ENCODE results near the gene CERK.

- no peak for TF ChIP-seq CTCF (tag by site-specific recombination; IDR thresholded peaks at IDR 0.05)
- TF ChIP-seq, protein P1, sequence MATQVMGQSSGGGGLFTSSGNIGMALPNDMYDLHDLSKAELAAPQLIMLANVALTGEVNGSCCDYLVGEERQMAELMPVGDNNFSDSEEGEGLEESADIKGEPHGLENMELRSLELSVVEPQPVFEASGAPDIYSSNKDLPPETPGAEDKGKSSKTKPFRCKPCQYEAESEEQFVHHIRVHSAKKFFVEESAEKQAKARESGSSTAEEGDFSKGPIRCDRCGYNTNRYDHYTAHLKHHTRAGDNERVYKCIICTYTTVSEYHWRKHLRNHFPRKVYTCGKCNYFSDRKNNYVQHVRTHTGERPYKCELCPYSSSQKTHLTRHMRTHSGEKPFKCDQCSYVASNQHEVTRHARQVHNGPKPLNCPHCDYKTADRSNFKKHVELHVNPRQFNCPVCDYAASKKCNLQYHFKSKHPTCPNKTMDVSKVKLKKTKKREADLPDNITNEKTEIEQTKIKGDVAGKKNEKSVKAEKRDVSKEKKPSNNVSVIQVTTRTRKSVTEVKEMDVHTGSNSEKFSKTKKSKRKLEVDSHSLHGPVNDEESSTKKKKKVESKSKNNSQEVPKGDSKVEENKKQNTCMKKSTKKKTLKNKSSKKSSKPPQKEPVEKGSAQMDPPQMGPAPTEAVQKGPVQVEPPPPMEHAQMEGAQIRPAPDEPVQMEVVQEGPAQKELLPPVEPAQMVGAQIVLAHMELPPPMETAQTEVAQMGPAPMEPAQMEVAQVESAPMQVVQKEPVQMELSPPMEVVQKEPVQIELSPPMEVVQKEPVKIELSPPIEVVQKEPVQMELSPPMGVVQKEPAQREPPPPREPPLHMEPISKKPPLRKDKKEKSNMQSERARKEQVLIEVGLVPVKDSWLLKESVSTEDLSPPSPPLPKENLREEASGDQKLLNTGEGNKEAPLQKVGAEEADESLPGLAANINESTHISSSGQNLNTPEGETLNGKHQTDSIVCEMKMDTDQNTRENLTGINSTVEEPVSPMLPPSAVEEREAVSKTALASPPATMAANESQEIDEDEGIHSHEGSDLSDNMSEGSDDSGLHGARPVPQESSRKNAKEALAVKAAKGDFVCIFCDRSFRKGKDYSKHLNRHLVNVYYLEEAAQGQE (tag by site-specific recombination; IDR thresholded peaks at IDR 0.05) = no peak
- TF ChIP-seq, protein P2, sequence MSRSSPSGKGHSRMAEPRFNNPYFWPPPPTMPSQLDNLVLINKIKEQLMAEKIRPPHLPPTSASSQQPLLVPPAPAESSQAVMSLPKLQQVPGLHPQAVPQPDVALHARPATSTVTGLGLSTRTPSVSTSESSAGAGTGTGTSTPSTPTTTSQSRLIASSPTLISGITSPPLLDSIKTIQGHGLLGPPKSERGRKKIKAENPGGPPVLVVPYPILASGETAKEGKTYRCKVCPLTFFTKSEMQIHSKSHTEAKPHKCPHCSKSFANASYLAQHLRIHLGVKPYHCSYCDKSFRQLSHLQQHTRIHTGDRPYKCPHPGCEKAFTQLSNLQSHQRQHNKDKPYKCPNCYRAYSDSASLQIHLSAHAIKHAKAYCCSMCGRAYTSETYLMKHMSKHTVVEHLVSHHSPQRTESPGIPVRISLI (tag by site-specific recombination; IDR thresholded peaks at IDR 0.05) = no peak
- TF ChIP-seq SETDB1 (IDR thresholded peaks at IDR 0.05; ENCODE audit: insufficient read length, low read length) = no peak
- no peak for TF ChIP-seq ZBTB8A (tag by site-specific recombination; IDR thresholded peaks at IDR 0.05)
- TF ChIP-seq GLI4 (tag by site-specific recombination; IDR thresholded peaks at IDR 0.05) = no peak
Measured at GRCh38 chr22:46746620-46747019, 8.6 kb upstream of the CERK start.

Data from HEK293 (cell line).